CD14-positive monocyte (primary cell): ENCODE results near the gene FAF1. TPM values are rescaled to one million over a fixed set of nuclear protein-coding genes. Genes with fewer than 3 reads are reported as not detected.

Source experiments
- DNase-seq, 3 donors: peaks; one replicate each; pipeline ENCODE4 v3.0.0-alpha.2; 2011 to 2022
- H2AFZ ChIP-seq: 2 replicates; pipeline ENCODE4 v1.6.0; 2012; ENCODE audit warnings: mild to moderate bottlenecking, low read depth, low read length, inconsistent platforms; ENCODE audit not compliant: insufficient read depth, poor library complexity, severe bottlenecking
- H3K27ac ChIP-seq, 2 donors: 1 replicate in 1 of 2; 2 replicates in 1 of 2; pipeline ENCODE4 v1.5.1; 2012 to 2013; ENCODE audit warnings: low read length in 2 of 2, control low read depth in 1 of 2, inconsistent platforms in 1 of 2, low read depth in 1 of 2, mild to moderate bottlenecking in 1 of 2
- H3K27me3 ChIP-seq, 2 donors: one replicate each; pipeline versions ENCODE4 v1.6.0 to v1.6.1; 2011 to 2013; ENCODE audit warnings: low read length in 2 of 2; ENCODE audit not compliant: control insufficient read depth in 2 of 2, insufficient read depth in 2 of 2
- H3K36me3 ChIP-seq, 2 donors: replicated peaks in 1 of 2; 1 replicate in 1 of 2; 2 replicates in 1 of 2; pipeline versions ENCODE4 v1.5.1 to v1.6.1; 2012 to 2013; ENCODE audit warnings: low read length in 2 of 2, control low read depth in 1 of 2, inconsistent platforms in 1 of 2, mild to moderate bottlenecking in 1 of 2; ENCODE audit not compliant: insufficient read depth in 2 of 2, control insufficient read depth in 1 of 2
- H3K4me1 ChIP-seq, 2 donors: 1 replicate in 1 of 2; 2 replicates in 1 of 2; pipeline versions ENCODE4 v1.5.1 to v1.6.1; 2012 to 2013; ENCODE audit warnings: low read length in 2 of 2, control low read depth in 1 of 2, inconsistent platforms in 1 of 2, mild to moderate bottlenecking in 1 of 2, moderate library complexity in 1 of 2; ENCODE audit not compliant: insufficient read depth in 2 of 2, control insufficient read depth in 1 of 2
- H3K4me2 ChIP-seq: replicated peaks from 2 replicates; pipeline ENCODE3; 2012; ENCODE audit warnings: low read length, moderate library complexity, mild to moderate bottlenecking; ENCODE audit not compliant: poor library complexity, severe bottlenecking; ENCODE audit errors: extremely low read depth
- H3K4me3 ChIP-seq, 3 experiments: fragments of 200-600 bp in 1 of 3; sonication (generic) in 1 of 3; replicated peaks in 1 of 3; 1 replicate in 2 of 3; 2 replicates in 1 of 3; pipeline ENCODE4 v1.5.1; 2011 to 2013; ENCODE audit warnings: low read length in 3 of 3, mild to moderate bottlenecking in 3 of 3, control low read depth in 2 of 3, low read depth in 2 of 3, inconsistent platforms in 1 of 3, moderate library complexity in 1 of 3
- H3K79me2 ChIP-seq: 2 replicates; pipeline ENCODE4 v1.6.0; 2012; ENCODE audit warnings: mild to moderate bottlenecking, control low read depth, inconsistent platforms, low read length, moderate library complexity; ENCODE audit not compliant: insufficient read depth
- H3K9ac ChIP-seq: 2 replicates; pipeline ENCODE4 v1.6.0; 2017; ENCODE audit warnings: low read length, mild to moderate bottlenecking; ENCODE audit not compliant: insufficient read depth, poor library complexity, severe bottlenecking
- H3K9me3 ChIP-seq, 2 donors: replicated peaks in 1 of 2; 1 replicate in 1 of 2; 2 replicates in 1 of 2; pipeline versions ENCODE4 v1.5.1 to v1.6.1; 2012 to 2013; ENCODE audit warnings: low read length in 2 of 2, control low read depth in 1 of 2; ENCODE audit not compliant: control insufficient read depth in 1 of 2, insufficient read depth in 1 of 2
- H4K20me1 ChIP-seq: 2 replicates; pipeline ENCODE4 v1.6.0; 2012; ENCODE audit warnings: mild to moderate bottlenecking, low read length, control low read depth, moderate library complexity; ENCODE audit not compliant: insufficient read depth
- H3K27ac Mint-ChIP-seq, 7 donors: one replicate each; pipeline ENCODE4 v1.8.0; 2020; ENCODE audit warnings: mild to moderate bottlenecking in 7 of 7, mixed read lengths in 7 of 7, moderate library complexity in 6 of 7, inconsistent platforms in 2 of 7
- H3K27me3 Mint-ChIP-seq, 3 donors: one replicate each; pipeline ENCODE4 v1.8.0; 2021 to 2022; ENCODE audit warnings: low read depth in 3 of 3, mild to moderate bottlenecking in 3 of 3, mixed read lengths in 3 of 3, moderate library complexity in 3 of 3, inconsistent platforms in 1 of 3
- H3K36me3 Mint-ChIP-seq, 2 donors: one replicate each; pipeline ENCODE4 v1.8.0; 2020; ENCODE audit warnings: mixed read lengths in 2 of 2, inconsistent platforms in 1 of 2, mild to moderate bottlenecking in 1 of 2
- H3K4me1 Mint-ChIP-seq: one replicate; pipeline ENCODE4 v1.8.0; 2020; ENCODE audit warnings: mild to moderate bottlenecking, mixed read lengths
- H3K4me3 Mint-ChIP-seq, 2 donors: one replicate each; pipeline ENCODE4 v1.8.0; 2020; ENCODE audit warnings: mild to moderate bottlenecking in 2 of 2, mixed read lengths in 2 of 2, moderate library complexity in 1 of 2
- H3K9me3 Mint-ChIP-seq, 7 donors: one replicate each; pipeline ENCODE4 v1.8.0; 2020 to 2022; ENCODE audit warnings: mixed read lengths in 7 of 7, mild to moderate bottlenecking in 6 of 7, moderate library complexity in 6 of 7, inconsistent platforms in 2 of 7
- WGBS: methylation state at CpG from one replicate; pipeline ENCODE4 v1.1.5; 2013; ENCODE audit warnings: missing lambda C conversion rate; ENCODE audit not compliant: insufficient coverage; 5-methylcytosine and 5-hydroxymethylcytosine counted together
- intact Hi-C, 2 donors: fragments of 100-400 bp; cut with micrococcal nuclease; formaldehyde crosslinking; loops; one replicate each; pipeline versions ENCODE4 v1.15.0 to v1.15.1; 2023
- polyA plus RNA-seq, 3 donors: library from polyadenylated mRNA; depleted of rRNA in 1 of 3; unstranded in 2 of 3; stranded (reverse) in 1 of 3; fragments of 300-500 nt in 2 of 3; fragments of >200 nt in 1 of 3; fragmentation: Illumina TruSeq in 2 of 3; gene quantifications; 1 replicate in 2 of 3; 2 replicates in 1 of 3; pipeline ENCODE4 v1.2.3, GENCODE V29; 2012 to 2021
- TF ChIP-seq, protein P1 (sequence below): fragments of 200-600 bp; IDR thresholded peaks from one replicate; pipeline ENCODE4 v1.8.0; 2022; ENCODE audit warnings: antibody characterized with exemption, mild to moderate bottlenecking

Gene FAF1
- polyA plus RNA-seq, 3 donors: 11.4 to 29.6 (median 16.9) TPM

DNA sequence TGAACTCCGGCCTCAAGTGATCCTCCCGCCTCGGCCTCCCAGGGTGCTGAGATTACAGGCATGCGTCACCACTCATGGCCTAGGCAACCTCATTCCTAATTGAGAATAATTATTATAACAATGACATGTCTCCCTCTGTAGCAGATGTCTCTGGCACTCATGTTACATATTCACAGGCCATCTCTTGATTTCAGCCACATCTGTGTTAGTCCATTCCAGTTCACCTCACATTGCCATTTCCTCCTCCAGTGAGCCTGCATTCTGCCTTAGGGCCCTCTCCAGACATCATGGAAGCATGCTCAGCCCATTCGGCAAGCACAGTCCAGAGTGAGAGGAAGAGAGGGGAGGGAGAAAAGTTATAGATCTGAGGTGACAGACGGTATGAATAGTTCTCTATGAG, 42.4 kb upstream of the FAF1 start:
- H3K27ac Mint-ChIP-seq: no peak overlapping the region
- no peak for DNase-seq
- Histone ChIP-seq H3K4me2 (no peak overlapping the region), H3K4me1 (peaks cover 5 to 6% of the 10 kb centered on the region in 2 donors), H3K9ac (no peak overlapping the region), H4K20me1 (no peaks in the 10 kb centered on the region), H3K27me3 (peaks cover 0 to 3% of the 10 kb centered on the region in 2 donors), H3K9me3 (no peaks in the 10 kb centered on the region), H3K36me3 (no peaks in the 10 kb centered on the region), H3K4me3 (no peak overlapping the region), H3K79me2 (no peaks in the 10 kb centered on the region), H3K27ac (no peak overlapping the region), H2AFZ (no peak overlapping the region)
- 100% methylated on average over 4 of the region's 6 CpGs for WGBS
- no peaks in the 10 kb centered on the region for H3K36me3 Mint-ChIP-seq
- peaks cover 8% of the 10 kb centered on the region for H3K4me1 Mint-ChIP-seq
- H3K27me3 Mint-ChIP-seq: peaks cover 9 to 10% (median 10%) of the 10 kb centered on the region in 3 donors
- H3K4me3 Mint-ChIP-seq: no peak overlapping the region
- intact Hi-C loops: no loop called here
- TF ChIP-seq, protein P1, sequence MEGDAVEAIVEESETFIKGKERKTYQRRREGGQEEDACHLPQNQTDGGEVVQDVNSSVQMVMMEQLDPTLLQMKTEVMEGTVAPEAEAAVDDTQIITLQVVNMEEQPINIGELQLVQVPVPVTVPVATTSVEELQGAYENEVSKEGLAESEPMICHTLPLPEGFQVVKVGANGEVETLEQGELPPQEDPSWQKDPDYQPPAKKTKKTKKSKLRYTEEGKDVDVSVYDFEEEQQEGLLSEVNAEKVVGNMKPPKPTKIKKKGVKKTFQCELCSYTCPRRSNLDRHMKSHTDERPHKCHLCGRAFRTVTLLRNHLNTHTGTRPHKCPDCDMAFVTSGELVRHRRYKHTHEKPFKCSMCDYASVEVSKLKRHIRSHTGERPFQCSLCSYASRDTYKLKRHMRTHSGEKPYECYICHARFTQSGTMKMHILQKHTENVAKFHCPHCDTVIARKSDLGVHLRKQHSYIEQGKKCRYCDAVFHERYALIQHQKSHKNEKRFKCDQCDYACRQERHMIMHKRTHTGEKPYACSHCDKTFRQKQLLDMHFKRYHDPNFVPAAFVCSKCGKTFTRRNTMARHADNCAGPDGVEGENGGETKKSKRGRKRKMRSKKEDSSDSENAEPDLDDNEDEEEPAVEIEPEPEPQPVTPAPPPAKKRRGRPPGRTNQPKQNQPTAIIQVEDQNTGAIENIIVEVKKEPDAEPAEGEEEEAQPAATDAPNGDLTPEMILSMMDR: no peak
- peaks cover 0 to 10% (median 2%) of the 10 kb centered on the region in 7 donors for H3K9me3 Mint-ChIP-seq

DNA sequence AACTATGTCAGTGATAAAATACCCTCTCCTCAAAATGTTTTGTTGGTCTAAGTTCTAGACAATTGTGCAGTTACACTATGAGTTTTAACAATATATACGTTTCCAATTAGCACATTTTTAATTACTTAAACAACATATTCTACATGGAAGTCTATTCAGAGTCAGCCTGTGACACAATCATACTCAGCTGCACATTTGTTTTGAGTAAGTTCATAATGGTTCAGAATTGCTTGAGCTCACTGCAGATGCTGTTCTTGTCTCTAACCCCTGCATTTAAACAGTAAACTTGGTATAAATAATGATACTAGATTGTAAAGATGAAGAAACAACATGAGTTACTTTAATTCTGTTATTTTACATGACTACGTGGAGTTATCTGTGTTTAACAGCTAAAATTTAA, 40.6 kb upstream of the FAF1 start:
- Mint-ChIP-seq H3K27ac (no peak overlapping the region), H3K27me3 (peaks cover 19 to 22% (median 20%) of the 10 kb centered on the region in 3 donors), H3K36me3 (no peaks in the 10 kb centered on the region), H3K4me3 (no peak overlapping the region), H3K4me1 (peaks cover 8% of the 10 kb centered on the region), H3K9me3 (peaks cover 0 to 8% (median 2%) of the 10 kb centered on the region in 7 donors)
- no peak overlapping the region for H3K9ac ChIP-seq
- peaks cover 5 to 6% of the 10 kb centered on the region in 2 donors for H3K4me1 ChIP-seq
- H3K79me2 ChIP-seq: no peaks in the 10 kb centered on the region
- no peaks in the 10 kb centered on the region for H3K36me3 ChIP-seq
- H3K27me3 ChIP-seq: peaks cover 0 to 6% of the 10 kb centered on the region in 2 donors
- H4K20me1 ChIP-seq: no peaks in the 10 kb centered on the region
- intact Hi-C loops: no loop called here
- no peaks in the 10 kb centered on the region for H3K9me3 ChIP-seq
- no peak overlapping the region for H3K4me2 ChIP-seq
- no peak overlapping the region for H3K4me3 ChIP-seq
- no peak overlapping the region for H3K27ac ChIP-seq
- TF ChIP-seq, protein P1: no peak
- H2AFZ ChIP-seq: no peak overlapping the region
- DNase-seq: no peak
- no CpG with 5 or more reads among the region's 2 CpGs for WGBS
